Activated CD4-positive, alpha-beta T cell treated with anti-CD3 and anti-CD28 coated beads, Interleukin-2, amount 50 U/mL, for 4 hours (primary cell): Measurements from ENCODE around the gene CRYGB.
"Not testable (repeated sequence)": the region's sequence is repeated elsewhere in the genome, so short reads cannot be mapped to it uniquely, and the experiment has no call there.

Source experiments
- DNase-seq, 2 experiments: peaks; one replicate each; pipeline ENCODE4 v3.0.0-alpha.2; 2020

CRYGB gene

DNA sequence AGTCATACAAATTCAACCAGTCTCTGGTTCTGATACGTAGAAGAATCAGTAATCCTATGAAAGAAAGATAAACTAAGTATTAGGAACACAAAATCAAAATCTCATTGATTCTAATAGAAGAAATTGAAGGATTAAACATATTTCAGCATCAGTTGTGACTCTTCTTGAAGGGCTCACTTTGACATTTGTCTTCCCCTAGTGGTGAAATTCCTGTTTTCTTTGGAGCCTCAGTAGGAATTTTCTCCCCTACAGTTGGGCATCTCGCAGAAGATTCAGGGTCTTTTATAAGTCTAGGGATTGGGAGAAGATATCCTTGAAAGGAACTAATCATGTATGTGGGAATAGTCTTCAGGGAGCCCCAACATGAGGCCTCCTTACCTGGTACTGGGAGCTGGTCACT, 2.8 kb upstream of the CRYGB start:
- no peak for DNase-seq

DNA sequence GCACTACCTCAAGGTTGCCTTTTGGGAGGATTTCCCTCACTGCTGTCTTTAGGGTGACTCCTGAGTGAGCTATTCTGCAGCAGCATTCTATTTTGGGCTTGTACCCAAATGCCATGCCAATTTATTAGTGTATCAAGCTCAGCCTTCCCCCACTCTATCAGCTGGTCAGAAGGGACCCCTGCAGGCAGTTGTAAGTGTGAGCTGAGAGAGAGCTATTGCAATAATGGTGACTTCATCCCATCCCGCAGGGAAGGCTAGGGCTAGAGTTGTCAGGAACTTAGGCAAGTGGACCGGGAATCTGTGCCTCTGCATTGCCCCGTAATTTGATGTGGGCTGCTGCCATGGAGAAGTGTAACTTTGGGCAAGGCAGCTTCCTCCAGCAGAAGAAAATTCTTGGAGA, 1.8 kb upstream of the CRYGB start:
- DNase-seq: no peak

DNA sequence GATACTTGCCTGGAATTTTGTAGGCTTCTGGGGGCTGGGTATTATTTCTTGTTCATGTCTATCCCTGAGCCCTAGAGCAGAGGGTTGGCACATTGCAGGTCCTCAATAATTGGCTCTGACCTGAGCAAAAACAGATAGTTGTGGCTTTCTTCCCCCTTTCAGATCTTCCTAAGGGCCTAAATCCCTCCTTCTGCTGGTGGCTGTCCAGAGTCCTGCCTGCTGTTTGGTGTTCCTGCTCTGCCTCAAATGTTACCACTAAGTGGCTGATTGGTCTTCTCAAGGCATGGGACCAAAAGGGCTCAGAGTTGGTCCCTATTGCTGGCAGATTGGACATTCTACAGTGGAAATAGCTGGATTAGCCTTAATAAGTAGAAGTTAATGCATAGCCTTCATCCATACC, 1.1 kb upstream of the CRYGB start:
- DNase-seq: no peak

DNA sequence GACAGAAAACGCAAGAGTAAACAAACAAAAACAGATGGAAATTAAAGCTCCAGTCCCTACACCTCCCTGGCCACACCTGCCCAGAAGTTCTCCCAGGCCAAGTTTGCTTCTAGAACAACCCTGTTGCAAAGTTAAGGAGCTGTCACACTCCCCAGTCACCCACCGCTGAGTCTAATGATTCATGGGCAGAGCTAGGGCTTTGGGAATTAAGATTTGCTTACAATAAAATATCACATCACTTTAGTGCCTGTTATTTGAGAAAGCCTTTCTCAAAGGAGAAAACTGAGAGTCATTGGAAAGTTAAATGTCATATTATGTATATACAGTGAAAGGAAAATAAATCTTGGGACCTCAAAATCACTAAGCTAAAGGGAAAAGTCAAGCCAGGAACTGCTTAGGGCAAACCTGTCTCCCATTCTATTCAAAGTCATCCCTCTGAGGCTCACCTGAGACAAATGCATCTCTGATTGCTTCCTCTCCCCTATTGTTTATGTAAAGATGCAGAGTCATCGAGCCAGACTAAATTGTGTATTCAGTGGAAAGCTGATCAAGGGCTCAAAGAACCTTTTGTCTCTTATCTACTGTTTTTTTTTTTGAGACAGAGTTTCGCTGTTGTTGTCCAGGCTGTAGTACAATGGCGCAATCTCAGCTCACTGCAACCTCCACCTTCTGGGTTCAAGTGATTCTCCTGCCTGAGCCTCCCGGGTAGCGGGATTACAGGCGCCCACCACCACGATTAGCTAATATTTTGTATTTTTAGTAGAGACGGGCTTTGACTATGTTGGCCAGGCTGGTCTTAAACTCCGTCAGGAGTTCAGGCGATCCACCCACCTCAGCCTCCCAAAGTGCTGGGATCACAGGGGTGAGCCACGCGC, 2.8 kb downstream of the CRYGB start:
- DNase-seq: no peak

DNA sequence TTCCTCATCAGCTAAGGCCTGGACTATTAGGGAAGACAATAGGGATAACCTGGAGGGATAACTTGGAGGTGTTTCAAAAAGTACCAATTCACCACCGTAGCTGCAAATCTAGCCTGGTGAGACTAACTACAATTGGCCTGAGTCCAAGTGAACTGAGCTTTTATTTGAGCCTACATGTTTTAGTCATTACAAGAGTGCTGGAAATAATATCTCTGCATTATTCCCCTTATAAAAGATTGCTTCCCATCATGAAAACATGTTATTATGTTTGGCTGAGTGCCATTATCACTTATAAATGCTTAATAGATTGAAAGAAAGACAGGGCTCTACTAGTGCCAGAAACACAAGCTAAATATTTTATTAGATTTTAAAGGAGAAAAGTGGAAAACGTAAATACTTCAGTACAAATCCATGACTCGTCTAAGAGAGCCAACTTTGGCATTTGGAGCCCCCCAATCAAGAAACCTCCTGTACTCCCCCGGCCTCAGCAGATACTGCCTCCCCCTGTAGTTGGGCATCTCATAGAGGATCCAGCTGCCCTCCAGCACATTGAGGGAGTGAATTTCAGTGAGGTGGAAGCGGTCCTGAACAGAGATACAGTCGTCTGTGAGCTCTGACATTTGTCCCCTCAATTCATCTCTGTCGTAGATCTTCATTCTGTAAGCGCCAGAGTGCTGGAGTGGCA, 3.6 kb downstream of the CRYGB start:
- DNase-seq: no peak

DNA sequence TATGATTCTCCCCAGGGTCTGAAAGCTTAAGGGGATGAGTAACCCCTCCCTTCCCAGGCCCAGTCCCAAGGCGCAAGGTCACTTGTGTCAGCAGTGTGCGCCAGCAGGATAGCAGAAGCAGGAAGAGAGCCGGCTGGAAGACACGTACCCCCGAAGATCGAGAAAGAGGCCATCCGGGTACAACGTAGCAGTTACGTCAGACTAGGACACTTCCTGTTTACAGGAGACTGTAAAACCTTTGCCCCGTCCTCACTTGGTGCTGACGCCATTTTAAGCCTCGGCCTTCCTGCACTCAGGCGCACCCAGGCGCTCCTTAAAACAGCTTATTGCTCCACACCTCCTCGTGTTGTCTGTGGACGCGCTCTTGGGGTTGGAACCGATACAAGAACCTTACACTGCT, 6.5 kb downstream of the CRYGB start:
- DNase-seq: no peak

DNA sequence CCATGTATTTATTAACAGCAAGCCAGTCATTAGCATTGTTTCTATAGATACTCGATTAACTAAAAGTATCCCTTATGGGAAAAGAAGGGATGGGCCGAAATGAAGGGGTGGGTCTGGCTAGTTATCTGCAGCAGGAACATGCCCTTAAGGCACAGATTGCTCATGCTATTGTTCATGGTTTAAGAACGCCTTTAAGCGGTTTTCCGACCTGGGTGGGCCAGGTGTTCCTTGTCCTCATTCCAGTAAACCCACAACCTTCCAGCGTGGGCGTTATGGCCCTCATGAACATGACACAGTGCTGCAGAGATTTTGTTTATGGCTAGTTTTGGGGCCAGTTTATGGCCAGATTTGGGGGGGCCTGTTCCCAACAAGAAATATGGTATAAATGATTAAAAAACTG, 7.6 kb downstream of the CRYGB start:
- DNase-seq: not testable (repeated sequence)

DNA sequence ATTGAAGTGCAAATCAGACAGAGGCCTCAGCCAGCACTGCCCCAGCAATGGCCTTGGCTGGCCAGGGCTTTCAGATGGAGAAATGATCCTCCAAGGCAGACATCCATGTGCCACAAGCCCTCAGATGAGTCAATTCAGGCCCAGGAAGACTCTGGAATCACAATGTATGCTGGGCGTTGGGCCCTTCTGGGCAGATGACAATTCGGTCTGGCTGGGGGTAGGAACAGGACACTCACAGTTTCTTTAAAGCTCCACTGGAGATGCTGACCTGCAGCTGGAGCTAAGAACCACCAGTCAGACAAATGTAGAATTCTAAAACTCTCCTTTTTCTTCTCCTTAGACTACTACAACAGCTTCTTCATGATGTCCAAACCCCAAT, 9.3 kb downstream of the CRYGB start:
- DNase-seq: no peak

DNA sequence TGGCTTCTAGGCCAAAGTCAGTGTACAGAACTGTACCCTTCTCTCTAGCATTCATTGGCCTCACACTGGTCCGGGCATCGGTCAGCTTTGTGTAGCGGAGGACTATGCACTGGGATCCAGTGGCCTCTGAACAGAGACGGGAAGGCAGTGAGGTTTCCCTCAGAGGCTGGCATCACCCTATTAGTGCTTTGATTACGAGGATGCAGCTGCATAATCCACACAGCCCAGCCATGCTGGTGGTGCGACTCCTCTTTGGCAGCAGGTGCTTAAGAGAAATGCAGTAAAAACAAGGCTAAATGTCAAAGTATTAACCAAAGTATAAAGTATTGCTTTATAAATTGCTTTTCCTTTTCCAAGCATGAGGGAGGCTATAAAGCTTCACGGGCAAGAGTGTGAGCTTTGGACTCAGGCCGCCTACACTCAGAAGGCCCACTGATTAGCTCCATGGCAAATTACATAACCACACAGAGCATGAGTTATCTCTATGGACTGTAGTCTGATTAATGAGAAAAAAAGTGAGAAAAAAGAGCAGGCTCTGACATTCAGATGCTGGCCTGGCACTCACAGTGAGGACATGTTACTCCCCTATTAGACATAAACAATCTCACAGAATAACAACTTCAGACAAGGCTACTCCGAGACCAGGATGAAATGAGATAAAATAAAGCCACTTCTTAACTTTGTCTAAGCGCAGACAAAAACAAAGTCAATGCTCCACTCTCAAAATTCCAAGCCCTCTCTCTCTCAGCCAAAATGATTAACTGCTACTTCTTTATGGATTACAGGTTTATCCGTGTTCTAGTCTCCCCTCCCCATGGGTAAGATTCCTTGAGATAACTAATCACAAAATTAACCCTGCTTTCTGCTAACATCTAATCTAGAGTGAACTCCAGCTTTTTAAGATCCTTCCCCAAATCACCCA, 9.9 kb downstream of the CRYGB start:
- DNase-seq: no peak

DNA sequence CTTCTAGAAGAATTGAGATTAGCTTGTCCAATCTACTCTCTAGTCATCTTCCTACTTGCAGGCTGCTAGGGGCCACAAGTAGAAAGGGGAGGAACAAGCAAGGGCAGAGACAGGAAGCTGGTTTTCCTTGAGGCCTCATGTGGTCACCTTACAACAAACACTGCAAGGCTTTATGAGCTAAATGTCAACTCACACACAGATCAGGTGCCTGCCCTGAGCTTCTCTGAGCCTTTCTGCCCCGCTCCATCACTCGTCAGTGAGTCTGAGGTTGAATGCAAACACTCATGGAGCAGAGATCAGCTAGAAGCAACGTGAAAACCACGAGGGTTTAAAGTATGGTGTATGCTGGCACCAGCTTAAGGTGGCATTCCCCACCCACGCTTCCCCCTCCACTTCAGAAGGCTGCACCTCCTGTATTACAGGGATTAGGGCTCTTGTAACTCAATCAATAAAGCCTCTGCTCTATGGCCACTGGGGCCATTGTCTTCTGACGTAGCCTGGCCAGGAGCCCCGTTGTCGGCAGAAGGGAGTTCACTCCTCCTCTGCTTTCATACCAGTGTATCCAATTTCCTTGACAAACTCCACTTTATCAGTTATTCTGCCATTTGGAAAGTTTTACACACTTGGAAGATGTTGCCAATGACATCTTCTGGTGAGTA, 10.9 kb downstream of the CRYGB start:
- DNase-seq: no peak

DNA sequence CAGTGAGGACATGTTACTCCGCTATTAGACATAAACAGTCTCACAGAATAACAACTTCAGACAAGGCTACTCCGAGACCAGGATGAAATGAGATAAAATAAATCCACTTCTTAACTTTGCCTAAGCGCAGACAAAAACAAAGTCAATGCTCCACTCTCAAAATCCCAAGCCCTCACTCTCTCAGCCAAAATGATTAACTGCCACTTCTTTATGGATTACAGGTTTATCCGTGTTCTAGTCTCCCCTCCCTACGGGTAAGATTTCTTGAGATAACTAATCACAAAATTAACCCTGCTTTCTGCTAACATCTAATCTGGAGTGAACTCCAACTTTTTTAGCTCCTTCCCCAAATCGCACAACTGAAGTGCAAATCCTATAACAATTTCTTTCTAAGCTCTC, 15.2 kb downstream of the CRYGB start:
- no peak for DNase-seq

DNA sequence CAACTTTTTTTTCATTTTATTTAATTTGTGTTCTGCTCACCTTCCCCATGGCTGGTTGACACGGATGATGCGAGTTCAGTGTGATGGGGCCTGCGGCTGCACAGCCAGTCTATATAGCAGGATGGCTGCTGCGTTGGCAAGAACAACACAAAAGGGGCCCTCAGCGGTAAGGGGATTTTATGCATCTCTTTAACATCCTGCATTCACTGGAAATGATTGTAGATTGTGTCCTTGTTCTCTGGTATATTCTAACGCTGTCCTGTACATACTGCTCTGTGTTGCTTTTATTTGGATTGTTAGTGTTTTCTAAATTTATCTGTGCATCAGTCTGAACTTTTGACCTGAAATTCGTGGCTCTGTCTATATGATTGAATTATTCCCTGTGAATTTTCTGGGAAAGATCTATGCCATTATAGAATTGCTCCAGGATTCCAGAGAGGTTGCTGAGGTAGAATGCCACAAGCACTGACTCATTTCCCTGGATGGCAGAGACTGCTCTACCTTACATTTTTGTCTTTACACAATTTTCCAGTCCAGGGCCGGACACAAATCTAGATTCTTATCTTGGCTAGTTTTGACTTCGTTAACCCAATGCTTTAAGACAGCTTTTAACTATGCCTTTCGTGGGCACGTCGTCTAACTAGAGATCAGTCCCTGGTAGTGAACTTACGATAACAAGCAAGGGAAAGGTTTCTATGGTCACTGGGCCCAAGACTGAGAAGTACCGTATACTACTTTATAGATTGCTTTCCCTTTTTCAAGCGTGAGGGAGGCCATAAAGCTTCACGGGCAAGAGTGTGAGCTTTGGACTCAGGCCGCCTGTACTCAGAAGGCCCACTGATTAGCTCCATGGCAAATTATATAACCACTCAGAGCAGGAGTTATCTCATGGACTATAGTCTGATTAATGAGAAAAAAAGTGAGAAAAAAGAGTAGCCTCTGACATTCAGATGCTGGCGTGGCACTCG, 15.9 kb downstream of the CRYGB start, which contains the start of gene CRYGC:
CRYGC (minus strand) TSS at position 85 of the 968 bp plus-strand sequence; CDS start at position 49, 36 bp downstream.
- DNase-seq: no peak

DNA sequence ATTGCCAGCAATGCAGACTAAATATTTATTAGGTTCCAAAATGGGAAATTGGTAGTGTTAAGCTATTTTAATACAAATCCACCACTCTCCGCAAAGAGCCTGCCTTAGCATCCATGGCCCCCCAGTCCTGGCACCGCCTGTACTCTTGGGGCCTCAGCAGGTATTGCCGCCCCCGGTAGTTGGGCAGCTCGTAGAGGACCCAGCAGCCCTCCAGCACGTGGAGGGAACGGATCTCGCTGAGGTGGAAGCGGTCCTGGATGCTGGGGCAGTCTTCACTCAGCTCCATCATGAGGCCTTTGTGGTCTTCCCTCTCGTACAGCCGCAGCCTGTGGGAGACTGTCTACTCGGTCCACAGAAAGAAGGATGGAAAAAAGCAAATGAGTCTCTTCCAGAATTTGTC, 17.8 kb downstream of the CRYGB start:
- no peak for DNase-seq

DNA sequence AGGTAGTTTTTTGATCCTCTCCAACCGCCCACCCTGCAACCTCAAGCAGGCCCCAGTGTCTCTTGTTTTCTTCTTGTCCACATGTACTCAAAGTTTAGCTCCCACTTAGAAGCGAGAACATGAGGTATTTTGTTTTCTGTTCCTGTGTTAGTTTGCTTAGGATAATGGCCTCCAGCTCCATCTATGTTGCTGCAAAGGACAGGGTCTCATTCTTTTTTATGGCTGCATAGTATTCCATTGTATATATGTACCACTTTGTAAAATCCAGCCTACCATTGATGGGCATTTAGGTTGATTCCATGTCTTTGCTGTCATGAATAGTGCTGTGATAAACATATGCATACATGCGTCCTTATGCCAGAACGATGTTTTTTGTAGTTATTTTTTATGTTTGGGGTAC, 18.9 kb downstream of the CRYGB start:
- no peak for DNase-seq

DNA sequence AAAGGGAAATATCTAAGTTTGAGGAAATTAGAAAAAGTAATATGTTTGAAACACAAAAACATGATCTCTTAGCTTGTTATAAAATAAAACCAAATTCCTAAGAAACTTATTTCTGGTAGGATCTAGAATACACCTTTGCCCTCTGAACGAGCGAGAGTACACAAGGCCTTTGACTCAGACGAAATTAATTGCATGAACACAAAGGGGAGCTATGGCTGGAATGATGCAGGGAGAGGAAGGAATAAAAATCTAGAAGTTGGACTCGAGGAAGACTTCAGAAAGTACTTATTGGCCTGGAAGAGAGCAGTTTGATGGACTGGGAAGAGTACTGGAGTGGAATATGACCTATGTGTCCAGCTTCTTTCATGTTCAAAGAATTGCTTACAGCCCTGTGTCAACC, 20.7 kb downstream of the CRYGB start:
- no peak for DNase-seq

DNA sequence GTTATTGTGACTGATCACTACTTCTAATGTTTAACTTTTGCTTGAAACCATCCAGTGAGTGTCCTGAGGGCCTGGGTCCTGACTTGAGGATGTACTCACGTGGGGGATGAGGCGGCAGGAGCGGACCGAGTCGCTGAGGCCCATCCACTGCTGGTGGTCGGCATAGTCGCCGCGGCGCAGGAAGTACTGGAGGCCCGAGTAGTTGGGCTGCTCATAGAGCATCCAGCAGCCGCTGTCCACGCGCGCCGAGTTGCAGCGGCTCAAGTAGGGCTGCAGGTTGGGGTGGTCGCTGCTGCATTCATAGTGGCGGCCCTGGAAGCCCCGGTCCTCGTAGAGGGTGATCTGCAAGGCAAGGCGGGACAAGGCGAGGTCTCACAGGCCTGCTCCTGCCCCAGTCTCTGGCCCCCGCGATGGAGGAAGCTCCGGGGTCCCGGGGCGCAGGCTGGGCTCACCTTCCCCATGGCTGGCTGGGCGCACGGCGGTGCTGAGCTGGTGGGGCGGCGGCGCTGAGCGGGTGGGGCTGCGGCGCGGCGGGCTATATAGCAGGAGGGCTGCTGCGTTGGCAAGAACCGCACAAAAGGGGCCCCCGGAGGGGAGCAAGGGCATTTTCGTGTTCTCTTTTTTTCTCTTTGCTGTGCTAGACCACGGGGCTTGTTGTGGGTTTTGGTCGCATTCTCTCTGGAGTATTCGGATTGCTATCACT, 21.8 kb downstream of the CRYGB start, which contains the start of gene CRYGD:
CRYGD (minus strand) TSS at position 512 of the 703 bp plus-strand sequence; CDS start at position 461, 51 bp downstream.
- DNase-seq: not testable (repeated sequence)

DNA sequence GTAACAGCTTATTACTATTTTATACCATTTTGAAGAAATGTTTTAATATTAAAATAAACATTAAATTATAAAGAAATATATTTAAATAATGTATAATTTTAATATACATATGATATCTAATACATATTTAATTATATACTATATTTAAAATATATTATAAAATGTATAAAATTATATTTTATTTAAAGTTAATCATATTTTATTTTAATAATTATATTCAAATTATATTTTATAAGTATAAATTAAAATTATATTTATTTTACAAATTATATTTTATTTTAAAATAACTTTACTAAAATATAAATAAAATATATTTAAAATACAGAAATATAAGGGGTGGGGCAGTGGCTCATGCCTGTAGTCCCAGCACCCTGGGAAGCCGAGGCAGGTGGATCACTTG, 23.7 kb downstream of the CRYGB start:
- no peak for DNase-seq

DNA sequence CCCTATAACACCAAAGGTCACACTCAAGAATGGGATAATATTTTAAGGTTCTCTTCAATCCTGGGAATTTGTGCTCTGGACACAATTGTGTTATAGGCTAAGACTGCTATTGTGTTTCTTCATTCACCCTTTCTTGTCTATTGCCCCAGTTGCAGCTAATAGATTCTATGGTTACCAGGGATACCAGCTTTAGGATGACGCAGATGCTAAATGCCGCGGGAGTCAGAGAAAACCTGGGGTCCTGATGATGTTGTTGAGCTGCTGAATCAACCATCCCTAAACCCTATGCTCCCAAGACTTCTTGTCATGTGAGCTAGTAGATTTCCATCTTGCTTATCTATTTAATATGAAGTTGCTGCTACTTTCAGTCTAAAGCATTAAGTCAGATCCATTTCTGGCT, 27.0 kb downstream of the CRYGB start:
- no peak for DNase-seq

DNA sequence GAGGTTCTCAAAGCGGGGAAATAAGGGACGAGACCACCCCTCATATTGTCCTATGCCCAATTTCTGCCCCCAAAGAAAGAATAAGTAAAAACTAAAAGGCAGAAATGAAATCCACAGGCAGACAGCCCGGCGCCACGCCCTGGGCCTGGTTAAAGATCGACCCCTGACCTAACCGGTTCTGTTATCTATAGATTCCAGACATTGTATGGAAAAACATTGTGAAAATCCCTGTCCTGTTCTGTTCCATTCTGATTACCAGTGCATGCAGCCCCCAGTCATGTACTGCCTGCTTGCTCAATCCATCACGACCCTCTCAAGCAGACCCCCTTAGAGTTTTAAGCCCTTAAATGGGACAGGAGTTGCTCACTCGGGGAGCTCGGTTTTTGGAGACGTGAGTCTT, 28.6 kb downstream of the CRYGB start:
- DNase-seq: not testable (repeated sequence)

DNA sequence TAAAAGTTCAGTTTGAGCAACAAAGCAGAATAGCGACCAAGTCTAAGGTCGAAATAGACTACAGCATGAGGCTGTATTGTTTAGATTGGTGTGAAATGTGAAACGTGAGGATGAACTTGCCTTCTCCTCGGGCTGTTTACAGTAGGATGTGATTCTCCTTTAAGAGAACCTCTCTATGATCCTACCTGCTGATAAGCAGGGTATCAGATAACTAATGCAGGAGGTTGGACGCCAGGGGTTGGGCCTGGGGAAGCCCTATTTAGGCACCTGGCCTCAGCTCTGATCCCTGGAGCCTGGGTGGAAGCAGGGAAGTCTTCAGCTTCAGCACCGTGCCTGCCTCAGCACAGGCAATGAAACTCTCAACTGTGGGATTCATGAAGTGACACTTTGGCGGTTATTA, 33.0 kb downstream of the CRYGB start:
- DNase-seq: no peak
